Thoracic aorta (tissue), 2 donors: Measurements from ENCODE around the gene RPSA. TPM values are rescaled to one million over a fixed set of nuclear protein-coding genes. Genes with fewer than 3 reads are reported as not detected.

ENCODE experiments used
- ATAC-seq: fragments of 150-250 bp; one replicate; pipeline ENCODE4 v1.8.0; 2017; ENCODE audit warnings: low read depth; ENCODE audit not compliant: insufficient number of reproducible peaks, low FRiP score
- DNase-seq: peaks from one replicate; pipeline ENCODE4 v3.0.0-alpha.2; 2020; ENCODE audit warnings: low spot score
- H3K27ac ChIP-seq, 2 donors: fragments of 200-600 bp; sonication (generic); 1 replicate in 1 of 2; 2 replicates in 1 of 2; pipeline ENCODE4 v1.5.1; 2016; ENCODE audit warnings: mild to moderate bottlenecking in 2 of 2, moderate library complexity in 2 of 2
- H3K27me3 ChIP-seq: fragments of 200-600 bp; sonication (generic); replicated peaks from 2 replicates; pipeline ENCODE4 v1.6.0; 2016; ENCODE audit warnings: mild to moderate bottlenecking; ENCODE audit not compliant: insufficient read depth
- H3K36me3 ChIP-seq: fragments of 200-600 bp; sonication (generic); one replicate; pipeline ENCODE4 v1.5.1; 2016
- H3K4me1 ChIP-seq, 2 donors: fragments of 200-600 bp; sonication (generic); 1 replicate in 1 of 2; 2 replicates in 1 of 2; pipeline versions ENCODE4 v1.5.1 to v1.6.0; 2016; ENCODE audit warnings: low read depth in 2 of 2, mild to moderate bottlenecking in 1 of 2; ENCODE audit not compliant: control insufficient read depth in 1 of 2
- H3K4me3 ChIP-seq: fragments of 200-600 bp; sonication (generic); 2 replicates; pipeline ENCODE4 v1.5.1; 2016; ENCODE audit warnings: mild to moderate bottlenecking
- H3K9me3 ChIP-seq: fragments of 200-600 bp; sonication (generic); 2 replicates; pipeline ENCODE4 v1.5.1; 2016
- CTCF ChIP-seq: fragments of 200-600 bp; sonication (generic); IDR thresholded peaks from one replicate; pipeline ENCODE4 v1.5.1; 2019; ENCODE audit warnings: antibody characterized with exemption
- total RNA-seq, 2 donors: library from RNA; depleted of rRNA; stranded (reverse); fragments of >200 nt; gene quantifications; one replicate each; pipeline versions ENCODE4 v1.1.0 to v1.2.3, GENCODE V29; 2016

Gene RPSA
- total RNA-seq, 2 donors from 2014 or later = 429 to 480 TPM

- H3K4me1 ChIP-seq = no peaks in the 10 kb centered on the region
- H3K9me3 ChIP-seq = no peaks in the 10 kb centered on the region
- H3K4me3 ChIP-seq = no peak overlapping the region
- DNase-seq (no peak), ATAC-seq (no peak)
- no peak for TF ChIP-seq CTCF
- no peaks in the 10 kb centered on the region for H3K27me3 ChIP-seq
- no peak overlapping the region for H3K27ac ChIP-seq
- no peaks in the 10 kb centered on the region for H3K36me3 ChIP-seq
These were observed 28.7 kb downstream of the RPSA start for GRCh38 chr3:39435006-39435748.

GRCh38 chr3:39438880-39439279 is 32.4 kb downstream of the RPSA start:
- Histone ChIP-seq H3K4me3 (no peak overlapping the region), H3K9me3 (no peaks in the 10 kb centered on the region), H3K27me3 (no peaks in the 10 kb centered on the region), H3K27ac (no peak overlapping the region), H3K4me1 (no peaks in the 10 kb centered on the region), H3K36me3 (no peaks in the 10 kb centered on the region)
- no peak for TF ChIP-seq CTCF
- no peak for DNase-seq
- ATAC-seq = no peak

GRCh38 chr3:39440316-39440715 is 33.8 kb downstream of the RPSA start:
- no peak for TF ChIP-seq CTCF
- H3K36me3 ChIP-seq = no peaks in the 10 kb centered on the region
- no peak overlapping the region for H3K27ac ChIP-seq
- no peaks in the 10 kb centered on the region for H3K4me1 ChIP-seq
- H3K9me3 ChIP-seq = no peaks in the 10 kb centered on the region
- no peaks in the 10 kb centered on the region for H3K27me3 ChIP-seq
- DNase-seq (no peak), ATAC-seq (no peak)
- no peak overlapping the region for H3K4me3 ChIP-seq

- no peaks in the 10 kb centered on the region for H3K36me3 ChIP-seq
- no peak for ATAC-seq
These were observed 37.0 kb downstream of the RPSA start for GRCh38 chr3:39443530-39443929.

GRCh38 chr3:39445927-39446326 is 39.4 kb downstream of the RPSA start:
- TF ChIP-seq CTCF = no peak
- ATAC-seq = no peak

More at GRCh38 chr3:39443530-39443929, 37.0 kb downstream of the RPSA start:
- Histone ChIP-seq H3K4me1 (no peaks in the 10 kb centered on the region), H3K27me3 (no peaks in the 10 kb centered on the region), H3K27ac (no peak overlapping the region), H3K9me3 (no peaks in the 10 kb centered on the region), H3K4me3 (no peak overlapping the region)
- TF ChIP-seq CTCF = no peak
- DNase-seq = no peak

More at GRCh38 chr3:39445927-39446326, 39.4 kb downstream of the RPSA start:
- Histone ChIP-seq H3K27ac (no peak overlapping the region), H3K4me1 (no peaks in the 10 kb centered on the region), H3K36me3 (no peaks in the 10 kb centered on the region), H3K27me3 (no peaks in the 10 kb centered on the region), H3K9me3 (no peaks in the 10 kb centered on the region), H3K4me3 (no peak overlapping the region)
- no peak for DNase-seq
